OCI-LY7 (cell line): ENCODE measurements around the gene EPB41L1. TPM values are rescaled to one million over a fixed set of nuclear protein-coding genes. Genes with fewer than 3 reads are reported as not detected.

Experiments used
- BruUV-seq: library from RNA; stranded (reverse); fragments of 400-500 nt; replicated peaks from 2 replicates; lab custom pipeline; 2021; lab: Mats Ljungman, UMichigan
- CTCF ChIA-PET: fragments of 300-600 bp; sonication (Branson Sonifier 250); formaldehyde crosslinking; loops from one replicate; lab custom pipeline; 2022; ENCODE audit warnings: antibody characterized with exemption; ENCODE audit not compliant: unreplicated experiment; lab: Charles Lee
- POLR2A ChIA-PET: fragments of 300-600 bp; sonication (Branson Sonifier 250); formaldehyde crosslinking; loops from one replicate; lab custom pipeline; 2022; ENCODE audit warnings: antibody characterized with exemption; lab: Charles Lee
- DNase-seq: peaks from one replicate; pipeline ENCODE4 v3.0.0-alpha.2; 2015; ENCODE audit warnings: low spot score
- H2AFZ ChIP-seq: fragments of 200-600 bp; sonication (generic), shearing (Covaris generic); 2 replicates; pipeline ENCODE4 v1.6.1; 2014; ENCODE audit warnings: mild to moderate bottlenecking, antibody characterized with exemption, low read length, moderate library complexity
- H3K27ac ChIP-seq: fragments of 200-600 bp; sonication (generic); 2 replicates; pipeline ENCODE4 v1.5.1; 2014; ENCODE audit warnings: mixed run types, low read depth, mild to moderate bottlenecking, moderate library complexity, low read length, inconsistent platforms; ENCODE audit not compliant: poor library complexity, severe bottlenecking
- H3K36me3 ChIP-seq: fragments of 200-600 bp; sonication (generic); 2 replicates; pipeline ENCODE4 v1.6.1; 2014; ENCODE audit warnings: mild to moderate bottlenecking, antibody characterized with exemption, low read length, moderate library complexity, mixed read lengths; ENCODE audit not compliant: insufficient read depth
- H3K4me1 ChIP-seq: fragments of 200-600 bp; sonication (generic); 2 replicates; pipeline ENCODE4 v1.5.1; 2014; ENCODE audit warnings: mild to moderate bottlenecking, low read length; ENCODE audit not compliant: insufficient read depth, poor library complexity, severe bottlenecking
- H3K4me2 ChIP-seq: fragments of 200-600 bp; sonication (generic); 2 replicates; pipeline ENCODE4 v1.6.1; 2014; ENCODE audit warnings: mild to moderate bottlenecking, low read length
- H3K4me3 ChIP-seq: fragments of 200-600 bp; sonication (generic); 2 replicates; pipeline ENCODE4 v1.5.1; 2014; ENCODE audit warnings: mild to moderate bottlenecking, low read depth, low read length; ENCODE audit not compliant: poor library complexity, severe bottlenecking
- H3K79me2 ChIP-seq: fragments of 200-600 bp; sonication (generic); 2 replicates; pipeline ENCODE4 v1.6.1; 2016; ENCODE audit warnings: low read depth, mild to moderate bottlenecking, low read length, moderate library complexity, mixed read lengths; ENCODE audit not compliant: insufficient read depth
- H3K9me2 ChIP-seq: fragments of 200-600 bp; sonication (generic); 2 replicates; pipeline ENCODE4 v1.6.1; 2016; ENCODE audit warnings: mild to moderate bottlenecking, low read length, mixed read lengths; ENCODE audit not compliant: insufficient read depth
- H3K9me3 ChIP-seq: fragments of 200-600 bp; sonication (generic); 2 replicates; pipeline ENCODE4 v1.6.1; 2014; ENCODE audit warnings: mild to moderate bottlenecking, mixed run types, low read length, mixed read lengths
- H4K20me1 ChIP-seq: fragments of 200-600 bp; sonication (generic); 2 replicates; pipeline ENCODE4 v1.6.1; 2014; ENCODE audit warnings: mild to moderate bottlenecking, antibody characterized with exemption, low read length, moderate library complexity, mixed read lengths; ENCODE audit not compliant: insufficient read depth
- EZH2phosphoT487 ChIP-seq: fragments of 200-600 bp; sonication (generic); IDR thresholded peaks from 2 replicates; pipeline ENCODE4 v1.6.1; 2018; ENCODE audit warnings: low read depth, borderline replicate concordance, mild to moderate bottlenecking, mixed run types, antibody characterized with exemption, low read length, moderate library complexity, mixed read lengths
- intact Hi-C: fragments of 100-400 bp; cut with micrococcal nuclease; formaldehyde crosslinking; loops from one replicate; pipeline ENCODE4 v1.10.0; 2022; ENCODE audit not compliant: unreplicated experiment
- total RNA-seq, 2 experiments: library from RNA; depleted of rRNA in 1 of 2; stranded (reverse); fragments of >200 nt in 1 of 2; shearing (Covaris generic) in 1 of 2; gene quantifications; 2 replicates each; pipeline ENCODE4 v1.2.3, GENCODE V29; 2014 to 2022
- TF ChIP-seq, protein P1 (sequence below): fragments of 200-600 bp; sonication (generic); conservative IDR thresholded peaks from 2 replicates; pipeline ENCODE4 v1.5.1; 2014; ENCODE audit warnings: mild to moderate bottlenecking, antibody characterized with exemption, low read length, moderate library complexity, mixed read lengths

Gene EPB41L1
- total RNA-seq, 2 experiments from 2014 or later: 0.54 to 1.6 TPM

GRCh38 chr20:36271639-36272546, 117.4 kb downstream of the EPB41L1 start:
- H2AFZ ChIP-seq: no peak overlapping the region
- no peaks in the 10 kb centered on the region for H3K9me3 ChIP-seq
- no peak overlapping the region for H3K27ac ChIP-seq
- H3K4me2 ChIP-seq: no peak overlapping the region
- H3K4me1 ChIP-seq: no peaks in the 10 kb centered on the region
- no peak overlapping the region for H3K4me3 ChIP-seq
- no peaks in the 10 kb centered on the region for H3K9me2 ChIP-seq
- ChIA-PET POLR2A (no interaction called here), CTCF (no interaction called here)
- TF ChIP-seq, protein P1, sequence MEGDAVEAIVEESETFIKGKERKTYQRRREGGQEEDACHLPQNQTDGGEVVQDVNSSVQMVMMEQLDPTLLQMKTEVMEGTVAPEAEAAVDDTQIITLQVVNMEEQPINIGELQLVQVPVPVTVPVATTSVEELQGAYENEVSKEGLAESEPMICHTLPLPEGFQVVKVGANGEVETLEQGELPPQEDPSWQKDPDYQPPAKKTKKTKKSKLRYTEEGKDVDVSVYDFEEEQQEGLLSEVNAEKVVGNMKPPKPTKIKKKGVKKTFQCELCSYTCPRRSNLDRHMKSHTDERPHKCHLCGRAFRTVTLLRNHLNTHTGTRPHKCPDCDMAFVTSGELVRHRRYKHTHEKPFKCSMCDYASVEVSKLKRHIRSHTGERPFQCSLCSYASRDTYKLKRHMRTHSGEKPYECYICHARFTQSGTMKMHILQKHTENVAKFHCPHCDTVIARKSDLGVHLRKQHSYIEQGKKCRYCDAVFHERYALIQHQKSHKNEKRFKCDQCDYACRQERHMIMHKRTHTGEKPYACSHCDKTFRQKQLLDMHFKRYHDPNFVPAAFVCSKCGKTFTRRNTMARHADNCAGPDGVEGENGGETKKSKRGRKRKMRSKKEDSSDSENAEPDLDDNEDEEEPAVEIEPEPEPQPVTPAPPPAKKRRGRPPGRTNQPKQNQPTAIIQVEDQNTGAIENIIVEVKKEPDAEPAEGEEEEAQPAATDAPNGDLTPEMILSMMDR: no peak
- TF ChIP-seq EZH2phosphoT487: no peak
- no peaks in the 10 kb centered on the region for H3K36me3 ChIP-seq
- no peaks in the 10 kb centered on the region for H3K79me2 ChIP-seq
- intact Hi-C loops: no loop called here
- no TSS peak for BruUV-seq
- no peak for DNase-seq
- H4K20me1 ChIP-seq: no peaks in the 10 kb centered on the region

DNA sequence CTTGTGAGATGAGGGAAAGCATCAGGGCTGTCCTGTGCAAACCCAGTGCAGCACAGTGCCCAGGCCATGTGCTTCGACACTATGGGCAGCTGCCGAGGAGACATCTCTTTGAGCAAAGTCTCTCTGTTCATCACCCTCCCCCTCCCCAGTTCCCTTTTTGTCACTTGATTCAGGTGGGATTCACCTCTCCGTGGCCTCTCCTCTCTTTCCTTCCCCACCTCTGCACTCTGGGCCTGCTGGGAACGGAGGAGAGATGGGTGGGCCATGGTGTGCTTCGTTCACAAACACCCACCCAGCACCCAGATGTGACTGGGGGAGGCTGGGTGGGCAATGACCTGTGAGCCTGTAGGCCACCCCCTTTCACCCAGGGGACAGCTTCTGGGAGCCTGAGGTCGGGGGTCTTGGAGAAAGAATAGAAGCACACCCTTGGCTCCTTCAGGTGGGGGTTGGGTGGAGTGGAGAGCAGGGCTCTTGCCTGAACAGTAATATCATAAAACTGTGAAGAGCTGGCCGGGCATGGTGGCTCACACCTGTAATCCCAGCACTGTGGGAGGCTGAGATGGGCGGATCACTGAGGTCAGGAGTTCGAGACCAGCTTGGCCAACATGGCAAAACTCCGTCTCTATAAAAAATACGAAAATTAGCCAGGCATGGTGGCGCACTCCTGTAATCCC, 118.1 kb downstream of the EPB41L1 start:
- no peak overlapping the region for H3K4me3 ChIP-seq
- H3K4me2 ChIP-seq: no peak overlapping the region
- no peaks in the 10 kb centered on the region for H3K79me2 ChIP-seq
- TF ChIP-seq, protein P1: no peak
- TF ChIP-seq EZH2phosphoT487: no peak
- BruUV-seq: no TSS peak
- no peaks in the 10 kb centered on the region for H4K20me1 ChIP-seq
- no peaks in the 10 kb centered on the region for H3K9me3 ChIP-seq
- no peak overlapping the region for H2AFZ ChIP-seq
- H3K9me2 ChIP-seq: no peaks in the 10 kb centered on the region
- no peak overlapping the region for H3K27ac ChIP-seq
- no peaks in the 10 kb centered on the region for H3K36me3 ChIP-seq
- DNase-seq: no peak
- POLR2A ChIA-PET: interaction anchor here (0.6 kb wide), 1 partner anchor 23 kb away, joined by 3 read pairs; no protein-coding TSS in a partner anchor
- intact Hi-C loops: loop anchor here (1.0 kb wide), 1 partner anchor 167 kb away; no protein-coding TSS in a partner anchor
- no peaks in the 10 kb centered on the region for H3K4me1 ChIP-seq
- CTCF ChIA-PET: no interaction called here
